ENCODE results near the gene VASH2. TPM values are rescaled to one million over a fixed set of nuclear protein-coding genes. Genes with fewer than 3 reads are reported as not detected.
A peak's percentile ranks its signal among the peaks of the same experiment; 100 is the strongest.
"Not testable (repeated sequence)": the region's sequence is repeated elsewhere in the genome, so short reads cannot be mapped to it uniquely, and the experiment has no call there.

VASH2 gene
- 59.8 TPM for total RNA-seq (ENCODE audit: unreplicated experiment)
- long read RNA-seq, full-length matches to known transcripts: 1 of 4 reads
- long read RNA-seq, partial matches to known transcripts: 0 of 4 reads
- long read RNA-seq, other reads (novel, unspliced or antisense): 3 of 4 reads

DNA sequence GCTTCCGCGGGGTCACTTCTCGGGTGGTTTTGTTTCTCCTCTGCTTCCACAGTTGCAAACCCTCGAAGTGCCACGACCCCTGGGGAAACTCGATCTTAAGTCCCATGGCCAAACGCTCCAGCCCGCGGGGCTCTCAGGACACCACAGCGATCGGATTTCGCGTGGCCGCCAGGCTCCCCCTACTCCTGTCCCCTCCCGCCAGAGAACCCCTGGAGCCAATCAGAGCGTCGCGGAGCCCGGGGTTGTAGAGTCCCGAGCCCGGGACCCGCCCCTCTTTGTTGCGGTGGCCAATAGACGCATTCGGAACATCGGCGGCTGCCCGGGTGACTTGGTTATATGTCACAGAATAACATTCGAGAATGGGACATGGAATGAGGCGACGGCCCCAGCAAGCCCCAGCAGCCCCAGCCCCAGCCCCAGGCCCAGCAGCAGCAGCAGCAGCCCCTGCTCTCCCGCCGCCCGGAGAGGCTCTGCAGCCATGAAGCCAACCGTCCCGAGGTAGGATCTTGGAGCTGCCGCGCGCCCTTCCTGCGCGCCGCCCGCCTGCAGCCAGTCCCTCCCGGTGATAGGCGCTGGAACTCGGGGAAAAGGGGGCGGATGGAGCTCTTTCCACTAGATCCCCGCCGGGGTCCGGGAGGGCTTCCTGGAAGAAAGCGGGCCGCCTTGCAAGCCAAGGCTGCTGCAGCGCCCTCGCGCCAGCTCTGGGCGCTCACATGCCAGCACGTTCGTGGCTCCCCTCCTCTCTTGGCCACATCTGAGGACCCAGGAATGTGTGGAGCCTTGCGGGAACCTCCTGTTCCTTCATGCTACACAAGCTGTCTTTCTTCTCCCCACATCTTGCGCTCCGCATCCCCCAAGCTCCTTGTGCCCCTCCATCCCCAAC is at the start of gene VASH2:
Gene VASH2, plus strand, starts transcription at position 299 of the 883 bp plus-strand sequence. CDS start 1,002 bp downstream, outside the sequence.
- H3K36me3 Mint-ChIP-seq (ENCODE audit: unreplicated experiment): no peaks in the 10 kb centered on the region
- peak within 1 kb of the TSS; percentile 95 for H3K4me3 Mint-ChIP-seq (ENCODE audit: unreplicated experiment)
- H3K4me1 Mint-ChIP-seq (ENCODE audit: low read depth, unreplicated experiment): peaks cover 33% of the 10 kb centered on the region
- TF ChIP-seq CTCF (IDR thresholded peaks at IDR 0.05; ENCODE audit: partially characterized antibody, unreplicated experiment): no peak
- peak within 1 kb of the TSS; percentile 66 for H3K27ac Mint-ChIP-seq (ENCODE audit: unreplicated experiment)
- peaks cover 10% of the 10 kb centered on the region for H3K27me3 Mint-ChIP-seq (ENCODE audit: unreplicated experiment)
- H3K9me3 Mint-ChIP-seq (ENCODE audit: unreplicated experiment): peaks cover 18% of the 10 kb centered on the region
- DNase-seq: peak; percentile 89

GRCh38 chr1:212901290-212901689 is 49.1 kb upstream of the VASH2 start:
- peaks cover 3% of the 10 kb centered on the region for H3K9me3 Mint-ChIP-seq (ENCODE audit: unreplicated experiment)

GRCh38 chr1:212902054-212902453 is 48.3 kb upstream of the VASH2 start:
- no peak overlapping the region for H3K27ac Mint-ChIP-seq (ENCODE audit: unreplicated experiment)

More at GRCh38 chr1:212901290-212901689, 49.1 kb upstream of the VASH2 start:
- Mint-ChIP-seq H3K4me3 (ENCODE audit: unreplicated experiment) (no peak overlapping the region), H3K36me3 (ENCODE audit: unreplicated experiment) (peaks cover 42% of the 10 kb centered on the region), H3K27ac (ENCODE audit: unreplicated experiment) (no peak overlapping the region), H3K27me3 (ENCODE audit: unreplicated experiment) (peaks cover 2% of the 10 kb centered on the region), H3K4me1 (ENCODE audit: low read depth, unreplicated experiment) (no peaks in the 10 kb centered on the region)
- DNase-seq: no peak
- no peak for TF ChIP-seq CTCF (IDR thresholded peaks at IDR 0.05; ENCODE audit: partially characterized antibody, unreplicated experiment)

DNA sequence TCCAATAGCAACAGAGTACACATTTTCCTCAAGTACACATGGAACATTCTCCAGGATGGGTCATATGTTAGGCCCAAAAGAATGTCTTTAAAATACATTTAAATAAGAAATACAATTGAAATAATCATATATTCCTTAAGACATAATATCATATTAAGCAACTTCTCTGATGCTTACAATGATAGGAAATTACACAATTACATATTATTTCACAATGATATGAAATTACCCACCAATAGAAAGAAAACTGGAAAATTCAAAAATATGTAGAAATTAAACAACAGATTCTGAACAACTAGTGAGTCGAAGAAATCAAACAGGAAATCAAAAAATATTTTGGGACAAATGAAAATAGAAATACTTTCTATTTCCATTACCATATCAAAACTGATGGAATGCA is 46.7 kb upstream of the VASH2 start:
- no peaks in the 10 kb centered on the region for H3K4me1 Mint-ChIP-seq (ENCODE audit: low read depth, unreplicated experiment)
- H3K4me3 Mint-ChIP-seq (ENCODE audit: unreplicated experiment): no peak overlapping the region
- no peak for TF ChIP-seq CTCF (IDR thresholded peaks at IDR 0.05; ENCODE audit: partially characterized antibody, unreplicated experiment)
- H3K9me3 Mint-ChIP-seq (ENCODE audit: unreplicated experiment): peaks cover 3% of the 10 kb centered on the region
- DNase-seq: no peak
- H3K27me3 Mint-ChIP-seq (ENCODE audit: unreplicated experiment): peaks cover 2% of the 10 kb centered on the region
- H3K27ac Mint-ChIP-seq (ENCODE audit: unreplicated experiment): no peak overlapping the region
- peaks cover 34% of the 10 kb centered on the region for H3K36me3 Mint-ChIP-seq (ENCODE audit: unreplicated experiment)

More at GRCh38 chr1:212902054-212902453, 48.3 kb upstream of the VASH2 start:
- H3K27me3 Mint-ChIP-seq (ENCODE audit: unreplicated experiment): peaks cover 2% of the 10 kb centered on the region
- DNase-seq: no peak
- H3K9me3 Mint-ChIP-seq (ENCODE audit: unreplicated experiment): peaks cover 3% of the 10 kb centered on the region
- no peaks in the 10 kb centered on the region for H3K4me1 Mint-ChIP-seq (ENCODE audit: low read depth, unreplicated experiment)
- no peak for TF ChIP-seq CTCF (IDR thresholded peaks at IDR 0.05; ENCODE audit: partially characterized antibody, unreplicated experiment)
- H3K4me3 Mint-ChIP-seq (ENCODE audit: unreplicated experiment): no peak overlapping the region
- peaks cover 42% of the 10 kb centered on the region for H3K36me3 Mint-ChIP-seq (ENCODE audit: unreplicated experiment)

- H3K27ac Mint-ChIP-seq (ENCODE audit: unreplicated experiment); H3K9me3 Mint-ChIP-seq (ENCODE audit: unreplicated experiment); DNase-seq; H3K27me3 Mint-ChIP-seq (ENCODE audit: unreplicated experiment); H3K4me3 Mint-ChIP-seq (ENCODE audit: unreplicated experiment); H3K36me3 Mint-ChIP-seq (ENCODE audit: unreplicated experiment); H3K4me1 Mint-ChIP-seq (ENCODE audit: low read depth, unreplicated experiment): not testable (repeated sequence)
These were observed 42.3 kb upstream of the VASH2 start for GRCh38 chr1:212908071-212908470.
